ENCODE data around the gene COX20. TPM values are rescaled to one million over a fixed set of nuclear protein-coding genes. Genes with fewer than 3 reads are reported as not detected.

Gene COX20
- total RNA-seq, 2 experiments from 2014 or later: 33.1 to 34.7 TPM

- H3K9me3 Mint-ChIP-seq: no peaks in the 10 kb centered on the region
- H3K4me1 Mint-ChIP-seq (ENCODE audit: low read depth): peaks cover 76% of the 10 kb centered on the region
- H3K27ac Mint-ChIP-seq: peak overlapping the region; percentile 63
- TF ChIP-seq CTCF (IDR thresholded peaks at IDR 0.05): no peak
- ChIA-PET CTCF (interaction anchor here (1.1 to 1.2 kb wide), 2 partner anchors 13 to 19 kb away, joined by 3 to 5 read pairs; no protein-coding TSS in a partner anchor), POLR2A (interaction anchor here (3.1 to 16.7 kb wide), 2 partner anchors 9 to 12 kb away, joined by 24 to 554 read pairs; partner anchors contain the start of genes COX20 and HNRNPU)
- ATAC-seq (no peak), DNase-seq (no peak)
- H3K4me3 Mint-ChIP-seq: no peak overlapping the region
- no peaks in the 10 kb centered on the region for H3K27me3 Mint-ChIP-seq
- H3K36me3 Mint-ChIP-seq (ENCODE audit: low read depth): peaks cover 83% of the 10 kb centered on the region
- intact Hi-C loops (cut with micrococcal nuclease): no loop called here
These were observed 7.9 kb downstream of the COX20 start for GRCh38 chr1:244843148-244843978.

- intact Hi-C loops (cut with micrococcal nuclease): no loop called here
- no peaks in the 10 kb centered on the region for H3K9me3 Mint-ChIP-seq
- no peak for DNase-seq
- H3K4me1 Mint-ChIP-seq (ENCODE audit: low read depth): peaks cover 72% of the 10 kb centered on the region
- peak overlapping the region; percentile 73 for H3K27ac Mint-ChIP-seq
- POLR2A ChIA-PET: interaction anchor here (0.7 to 16.7 kb wide), 3 partner anchors 10 to 202 kb away, joined by 3 to 554 read pairs (median 24); partner anchors contain the start of genes COX20 and HNRNPU
- TF ChIP-seq CTCF (IDR thresholded peaks at IDR 0.05): no peak
- no peak overlapping the region for H3K4me3 Mint-ChIP-seq
- CTCF ChIA-PET: interaction anchor here (1.1 to 1.2 kb wide), 2 partner anchors 14 to 18 kb away, joined by 3 to 5 read pairs; no protein-coding TSS in a partner anchor
- ATAC-seq: no peak
- H3K27me3 Mint-ChIP-seq: no peaks in the 10 kb centered on the region
- H3K36me3 Mint-ChIP-seq (ENCODE audit: low read depth): peaks cover 82% of the 10 kb centered on the region
These were observed 9.0 kb downstream of the COX20 start for GRCh38 chr1:244844155-244845121.

GRCh38 chr1:244846653-244847052, 11.2 kb downstream of the COX20 start:
- H3K36me3 Mint-ChIP-seq (ENCODE audit: low read depth): peaks cover 83% of the 10 kb centered on the region
- peak overlapping the region; percentile 6 for H3K27ac Mint-ChIP-seq
- H3K9me3 Mint-ChIP-seq: no peaks in the 10 kb centered on the region
- TF ChIP-seq CTCF (IDR thresholded peaks at IDR 0.05): no peak
- CTCF ChIA-PET: interaction anchor here (0.8 to 2.5 kb wide), 4 partner anchors 10 to 196 kb away, joined by 3 to 12 read pairs (median 5); partner anchors contain the start of gene COX20
- intact Hi-C loops (cut with micrococcal nuclease): no loop called here
- DNase-seq (no peak), ATAC-seq (no peak)
- no peak overlapping the region for H3K4me3 Mint-ChIP-seq
- peaks cover 71% of the 10 kb centered on the region for H3K4me1 Mint-ChIP-seq (ENCODE audit: low read depth)
- POLR2A ChIA-PET: interaction anchor here (16.7 to 20.0 kb wide), 2 partner anchors 6 to 9 kb away, joined by 554 read pairs; partner anchors contain the start of genes COX20 and HNRNPU
- H3K27me3 Mint-ChIP-seq: no peaks in the 10 kb centered on the region

GRCh38 chr1:244849189-244849866, 13.9 kb downstream of the COX20 start:
- Mint-ChIP-seq H3K27ac (peak overlapping the region; percentile 46), H3K9me3 (no peaks in the 10 kb centered on the region), H3K4me1 (ENCODE audit: low read depth) (peaks cover 75% of the 10 kb centered on the region), H3K4me3 (no peak overlapping the region), H3K27me3 (no peaks in the 10 kb centered on the region), H3K36me3 (ENCODE audit: low read depth) (peaks cover 87% of the 10 kb centered on the region)
- POLR2A ChIA-PET: interaction anchor here (1.0 to 20.0 kb wide), 4 partner anchors 9 to 245 kb away, joined by 4 to 554 read pairs (median 46); partner anchors contain the start of genes COX20 and HNRNPU
- intact Hi-C loops (cut with micrococcal nuclease): no loop called here
- DNase-seq: no peak
- no peak for TF ChIP-seq CTCF (IDR thresholded peaks at IDR 0.05)
- CTCF ChIA-PET: interaction anchor here (0.6 to 3.8 kb wide), 6 partner anchors 10 to 194 kb away, joined by 3 to 14 read pairs (median 8); partner anchors contain the start of genes COX20 and HNRNPU
- ATAC-seq: no peak

Data from activated CD8-positive, alpha-beta T cell treated with anti-CD3 and anti-CD28 coated beads for 36 hours (primary cell).